Stimulated activated CD8-positive, alpha-beta memory T cell treated with anti-CD3 and anti-CD28 coated beads, Interleukin-2, amount 100 ng/mL, for 48 hours (primary cell): ENCODE data around the gene SGO2.

Source experiments
- DNase-seq, 2 donors: peaks; one replicate each; pipeline ENCODE4 v3.0.0-alpha.2; 2020; ENCODE audit warnings: low read depth in 2 of 2

The SGO2 gene, protein sequence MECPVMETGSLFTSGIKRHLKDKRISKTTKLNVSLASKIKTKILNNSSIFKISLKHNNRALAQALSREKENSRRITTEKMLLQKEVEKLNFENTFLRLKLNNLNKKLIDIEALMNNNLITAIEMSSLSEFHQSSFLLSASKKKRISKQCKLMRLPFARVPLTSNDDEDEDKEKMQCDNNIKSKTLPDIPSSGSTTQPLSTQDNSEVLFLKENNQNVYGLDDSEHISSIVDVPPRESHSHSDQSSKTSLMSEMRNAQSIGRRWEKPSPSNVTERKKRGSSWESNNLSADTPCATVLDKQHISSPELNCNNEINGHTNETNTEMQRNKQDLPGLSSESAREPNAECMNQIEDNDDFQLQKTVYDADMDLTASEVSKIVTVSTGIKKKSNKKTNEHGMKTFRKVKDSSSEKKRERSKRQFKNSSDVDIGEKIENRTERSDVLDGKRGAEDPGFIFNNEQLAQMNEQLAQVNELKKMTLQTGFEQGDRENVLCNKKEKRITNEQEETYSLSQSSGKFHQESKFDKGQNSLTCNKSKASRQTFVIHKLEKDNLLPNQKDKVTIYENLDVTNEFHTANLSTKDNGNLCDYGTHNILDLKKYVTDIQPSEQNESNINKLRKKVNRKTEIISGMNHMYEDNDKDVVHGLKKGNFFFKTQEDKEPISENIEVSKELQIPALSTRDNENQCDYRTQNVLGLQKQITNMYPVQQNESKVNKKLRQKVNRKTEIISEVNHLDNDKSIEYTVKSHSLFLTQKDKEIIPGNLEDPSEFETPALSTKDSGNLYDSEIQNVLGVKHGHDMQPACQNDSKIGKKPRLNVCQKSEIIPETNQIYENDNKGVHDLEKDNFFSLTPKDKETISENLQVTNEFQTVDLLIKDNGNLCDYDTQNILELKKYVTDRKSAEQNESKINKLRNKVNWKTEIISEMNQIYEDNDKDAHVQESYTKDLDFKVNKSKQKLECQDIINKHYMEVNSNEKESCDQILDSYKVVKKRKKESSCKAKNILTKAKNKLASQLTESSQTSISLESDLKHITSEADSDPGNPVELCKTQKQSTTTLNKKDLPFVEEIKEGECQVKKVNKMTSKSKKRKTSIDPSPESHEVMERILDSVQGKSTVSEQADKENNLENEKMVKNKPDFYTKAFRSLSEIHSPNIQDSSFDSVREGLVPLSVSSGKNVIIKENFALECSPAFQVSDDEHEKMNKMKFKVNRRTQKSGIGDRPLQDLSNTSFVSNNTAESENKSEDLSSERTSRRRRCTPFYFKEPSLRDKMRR

DNA sequence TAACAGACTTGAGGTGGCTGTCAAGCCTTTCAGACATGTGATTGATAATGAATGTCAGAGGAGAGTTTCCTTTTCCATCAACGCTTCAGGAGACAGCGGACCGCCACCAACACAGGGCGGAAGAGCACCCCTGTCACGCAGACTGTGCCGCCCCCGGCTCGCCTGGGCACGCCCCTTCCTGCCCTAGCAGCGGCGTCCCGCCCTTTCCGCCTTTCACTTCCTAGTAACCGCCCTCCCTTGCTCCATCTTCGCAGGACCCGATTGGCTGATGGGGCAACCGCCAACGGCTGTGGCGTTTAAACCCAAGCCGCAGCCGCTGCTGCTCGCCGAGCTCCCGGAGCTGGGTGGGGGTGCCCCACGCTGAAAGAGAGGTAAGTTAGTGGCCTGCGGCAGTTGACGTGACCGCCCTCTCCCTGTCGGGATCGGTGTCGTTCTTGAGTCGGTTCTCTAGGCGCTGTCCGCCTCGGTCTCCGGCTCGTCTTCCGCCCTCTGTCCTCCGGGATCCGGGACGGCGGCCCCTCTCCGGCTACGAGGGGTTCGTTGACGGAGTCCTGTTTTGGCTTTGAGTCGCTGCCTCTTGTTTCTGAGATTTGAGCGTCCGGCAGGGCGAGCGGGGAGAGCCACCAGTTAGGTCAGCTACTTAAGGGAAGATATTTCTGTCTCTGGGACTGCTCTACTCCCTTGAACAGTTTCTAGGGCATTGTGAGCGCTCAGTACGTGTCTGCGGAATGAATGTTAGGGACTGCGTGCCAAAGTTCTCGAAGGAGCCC, at the start of gene SGO2:
TSS of gene SGO2 (plus strand) at position 326 of the 770 bp plus-strand sequence. CDS start 6,769 bp downstream, outside the sequence.
- DNase-seq: peak; percentile 93 to 94

DNA sequence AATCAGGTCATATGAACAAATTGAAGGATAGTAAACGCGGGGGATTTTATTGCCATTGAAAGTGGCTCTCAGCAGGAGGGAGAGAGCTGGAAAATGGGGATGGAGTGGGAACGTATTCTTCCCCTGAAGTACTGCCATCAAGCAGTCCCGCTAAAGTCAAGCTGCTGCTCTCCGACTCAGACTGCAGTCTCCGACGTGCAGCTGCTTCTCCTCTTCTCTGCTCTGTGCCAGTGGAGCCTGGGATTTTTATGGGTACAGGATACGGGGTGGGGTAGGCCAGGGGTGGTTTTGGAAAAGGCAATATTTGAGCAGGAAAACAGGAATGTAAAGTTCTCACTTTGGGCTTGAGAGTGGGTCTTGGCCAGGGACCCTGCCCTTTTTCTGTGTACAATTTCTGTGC, 49.2 kb upstream of the SGO2 start:
- DNase-seq: no peak

DNA sequence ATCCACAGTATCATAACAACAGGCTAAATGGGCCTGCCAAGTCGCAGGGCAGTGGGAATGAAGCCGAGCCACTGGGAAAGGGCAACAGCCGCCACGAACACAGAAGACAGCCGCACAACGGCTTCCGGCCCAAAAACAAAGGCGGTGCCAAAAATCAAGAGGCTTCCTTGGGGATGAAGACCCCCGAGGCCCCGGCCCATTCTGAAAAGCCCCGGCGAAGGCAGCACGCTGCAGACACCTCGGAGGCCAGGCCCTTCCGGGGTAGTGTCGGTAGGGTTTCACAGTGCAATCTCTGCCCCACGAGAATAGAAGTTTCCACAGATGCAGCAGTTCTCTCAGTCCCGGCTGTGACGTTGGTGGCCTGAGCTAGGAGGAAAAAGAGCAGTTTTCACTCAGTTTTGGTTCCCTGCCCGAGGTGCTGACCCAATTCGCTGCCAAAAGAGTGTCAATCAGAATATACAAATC, 48.3 kb upstream of the SGO2 start:
- no peak for DNase-seq

DNA sequence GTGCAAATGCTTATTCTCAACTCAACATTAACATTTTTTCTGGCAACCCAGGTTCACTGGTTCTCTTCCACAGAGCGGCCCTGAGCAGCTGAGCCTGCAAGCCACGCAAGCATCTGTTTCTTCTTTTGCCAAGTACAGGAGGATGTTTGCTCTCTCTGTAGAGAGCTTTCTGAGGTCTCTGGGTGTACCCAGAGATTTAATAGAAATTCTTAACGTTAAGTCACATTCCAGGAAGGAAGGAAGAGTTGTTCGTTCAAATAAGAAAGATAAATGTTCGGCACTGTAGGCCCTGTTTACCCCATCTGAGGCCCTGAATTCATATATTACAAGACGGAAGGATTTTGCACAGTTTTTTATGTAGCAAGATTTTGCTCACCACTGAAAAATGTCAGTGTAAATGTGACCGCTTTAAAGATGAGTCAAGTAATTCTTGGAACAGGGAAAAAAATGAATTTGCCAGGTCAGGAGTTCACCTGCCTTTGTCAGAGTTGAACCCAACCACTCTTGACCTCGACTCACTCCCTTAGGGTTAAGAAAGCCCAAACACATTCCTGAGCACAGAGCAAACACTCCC, 46.2 kb upstream of the SGO2 start:
- DNase-seq: no peak

DNA sequence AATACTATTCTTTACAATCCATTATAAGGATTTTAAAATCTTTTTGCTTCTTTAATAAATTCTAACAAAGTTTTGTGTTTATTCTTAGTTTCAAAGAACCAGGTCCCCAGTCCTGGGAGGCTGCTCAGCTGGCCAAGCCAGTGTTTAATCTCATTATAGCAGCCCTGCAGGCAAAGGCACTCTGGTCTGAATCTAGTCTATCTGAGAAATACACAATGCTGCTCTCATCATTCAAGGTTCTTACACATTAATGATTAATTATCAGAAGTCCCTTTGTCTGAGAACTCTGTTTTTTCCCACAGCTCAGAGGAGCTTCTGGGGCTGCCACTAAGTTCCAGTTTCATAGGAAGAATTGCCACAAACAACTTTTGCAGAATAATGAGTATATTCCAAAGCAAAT, 43.8 kb upstream of the SGO2 start:
- no peak for DNase-seq

DNA sequence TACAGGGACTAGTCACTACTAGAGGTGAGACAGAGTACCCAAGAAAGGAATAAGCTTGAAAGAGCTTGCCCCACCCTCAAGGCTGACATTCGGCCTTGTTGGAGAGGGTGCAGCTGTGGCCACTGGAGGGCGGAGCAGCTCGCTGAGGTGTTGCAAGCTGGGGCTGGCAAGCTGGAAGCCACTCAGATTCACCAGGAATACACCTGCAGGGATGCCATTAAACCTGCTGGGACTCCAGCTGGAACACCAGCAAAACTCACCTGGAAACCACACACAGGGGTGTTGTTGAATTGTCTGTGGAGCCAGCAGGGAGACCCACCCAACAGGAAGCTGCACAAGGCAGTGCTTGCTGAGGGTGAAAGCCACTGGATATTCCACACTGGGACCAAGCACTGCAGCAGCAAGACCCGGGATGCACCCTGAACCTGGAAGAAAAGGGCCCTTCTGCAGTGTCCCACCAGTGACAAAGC, 42.2 kb upstream of the SGO2 start:
- DNase-seq: peak in 1 of 2 donors; percentile 23

DNA sequence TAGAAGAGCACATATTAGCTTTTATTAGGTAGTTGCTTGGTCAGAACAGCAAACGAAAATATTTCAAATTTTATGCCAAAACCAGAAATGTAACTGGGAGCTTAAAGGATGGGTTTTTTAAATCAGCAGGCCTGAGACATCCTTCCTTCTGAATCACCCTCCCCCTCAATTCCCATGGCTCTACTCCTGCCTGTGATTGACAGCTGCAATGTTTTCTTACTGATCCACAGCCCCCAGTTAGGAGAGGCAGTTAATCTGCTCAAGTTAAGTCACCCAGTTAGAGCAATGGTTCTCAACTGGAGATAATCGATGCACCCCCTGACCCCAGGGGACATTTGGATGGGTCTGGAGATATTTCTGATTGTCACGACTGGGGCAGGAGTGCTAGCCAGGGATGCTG, 41.1 kb upstream of the SGO2 start:
- no peak for DNase-seq

DNA sequence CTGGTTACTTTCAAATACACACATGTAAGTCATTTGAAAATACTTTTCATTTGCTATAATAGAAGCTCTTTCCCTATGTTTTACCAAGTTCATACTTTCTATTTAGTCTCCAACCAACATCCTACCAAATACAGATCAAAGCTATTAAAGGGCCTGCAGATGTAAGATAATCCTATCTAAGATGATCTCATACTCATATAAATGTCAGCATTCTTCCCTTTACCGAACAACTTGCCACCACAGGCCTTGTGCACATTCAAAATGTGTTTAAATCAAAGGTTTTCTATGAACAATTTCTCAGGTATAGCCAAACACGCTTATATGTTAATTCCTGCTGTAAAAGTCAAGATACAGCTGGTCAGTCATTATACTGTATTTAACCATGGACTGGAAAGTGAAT, 39.5 kb upstream of the SGO2 start:
- no peak for DNase-seq

DNA sequence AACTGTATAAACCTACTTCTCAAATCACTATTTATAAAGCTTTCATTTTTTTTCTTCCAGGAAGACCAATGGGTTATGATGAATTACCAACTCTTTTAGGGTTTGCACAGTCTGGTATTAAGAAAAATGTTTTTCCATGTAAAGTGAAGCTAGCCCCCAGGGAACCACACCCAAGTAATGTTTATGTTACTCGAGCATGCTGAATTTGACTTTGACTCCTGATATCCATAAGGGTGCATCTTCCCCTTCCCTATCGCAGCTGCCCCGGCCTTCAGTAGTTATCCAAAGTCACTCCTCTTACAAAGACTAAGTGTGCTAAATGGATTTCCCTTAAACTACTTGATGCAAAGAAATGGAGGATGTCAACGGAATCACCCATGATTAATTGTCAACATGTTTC, 37.8 kb upstream of the SGO2 start:
- DNase-seq: no peak

DNA sequence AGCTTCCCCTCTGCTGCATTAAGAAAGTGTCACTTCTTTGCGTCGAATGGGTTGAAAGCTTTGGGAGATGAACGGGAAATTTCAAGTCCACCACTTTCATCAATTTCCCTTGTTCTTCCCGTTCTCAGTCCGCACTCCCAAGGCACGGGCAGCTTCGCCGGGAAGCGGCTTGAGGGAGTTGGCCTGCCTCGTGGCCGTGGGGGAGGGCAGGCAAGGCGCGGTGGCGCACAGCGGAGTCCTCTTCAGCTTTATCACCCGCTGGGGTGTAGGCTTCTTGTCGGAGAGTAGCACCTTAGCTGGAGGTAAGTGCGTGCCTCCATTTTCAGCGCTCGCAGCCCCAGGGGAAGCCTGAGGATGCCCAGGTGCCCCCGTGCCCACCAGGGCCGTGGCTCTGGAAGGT, 36.0 kb upstream of the SGO2 start:
- no peak for DNase-seq

DNA sequence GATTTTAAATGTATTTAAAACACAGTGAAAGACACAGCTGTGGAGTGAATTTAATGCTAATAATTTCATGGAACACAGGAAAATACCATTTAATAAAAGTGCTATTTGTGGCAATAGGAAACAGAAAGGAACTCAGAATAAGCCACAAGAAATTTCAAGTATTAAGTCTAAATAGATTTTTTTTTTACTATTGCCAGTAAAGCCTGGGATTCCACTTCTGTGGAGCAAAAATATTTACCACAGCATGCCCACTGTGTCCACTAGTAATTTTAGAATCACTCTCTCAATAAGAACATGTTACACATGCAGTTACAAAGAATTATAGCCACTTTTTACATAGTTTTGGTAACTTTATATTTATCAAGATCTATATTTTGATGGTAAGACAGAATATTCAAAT, 33.4 kb upstream of the SGO2 start:
- no peak for DNase-seq

DNA sequence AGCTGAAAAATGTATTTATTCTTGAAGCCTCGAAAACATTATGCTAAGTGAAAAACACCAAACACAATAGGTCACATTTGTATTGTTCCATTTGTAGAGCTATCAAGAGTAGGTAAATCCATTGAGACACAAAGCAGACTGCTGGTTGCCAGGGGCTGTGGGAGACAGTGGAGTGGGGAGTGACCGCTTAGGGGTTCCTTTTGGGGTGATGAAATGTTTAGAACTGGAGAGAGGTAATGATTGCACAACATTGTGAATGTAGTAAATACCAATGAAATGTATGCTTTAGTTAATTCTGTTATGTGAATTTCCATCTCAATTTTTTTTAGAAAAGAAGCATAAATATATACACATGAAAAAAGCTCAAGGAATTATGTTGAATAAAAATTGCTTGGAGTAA, 32.0 kb upstream of the SGO2 start:
- DNase-seq: no peak

DNA sequence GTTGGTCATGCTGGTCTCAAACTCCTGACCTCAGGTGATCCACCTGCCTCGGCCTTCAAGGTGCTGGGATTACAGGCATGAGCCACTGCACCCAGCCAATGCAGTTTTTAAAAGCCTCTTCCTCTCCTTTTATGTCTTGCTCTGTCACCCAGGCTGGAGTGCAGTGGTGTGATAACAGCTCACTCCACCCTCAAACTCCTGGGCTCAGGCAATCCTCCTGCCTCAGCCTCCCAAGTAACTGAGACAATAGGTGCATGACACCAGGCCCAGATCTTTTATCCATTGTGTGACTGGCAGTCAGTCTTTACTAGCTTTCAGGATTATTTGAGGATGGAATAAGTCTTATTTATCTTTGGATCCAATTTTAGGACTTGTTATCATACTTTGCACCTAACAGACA, 29.3 kb upstream of the SGO2 start:
- no peak for DNase-seq

DNA sequence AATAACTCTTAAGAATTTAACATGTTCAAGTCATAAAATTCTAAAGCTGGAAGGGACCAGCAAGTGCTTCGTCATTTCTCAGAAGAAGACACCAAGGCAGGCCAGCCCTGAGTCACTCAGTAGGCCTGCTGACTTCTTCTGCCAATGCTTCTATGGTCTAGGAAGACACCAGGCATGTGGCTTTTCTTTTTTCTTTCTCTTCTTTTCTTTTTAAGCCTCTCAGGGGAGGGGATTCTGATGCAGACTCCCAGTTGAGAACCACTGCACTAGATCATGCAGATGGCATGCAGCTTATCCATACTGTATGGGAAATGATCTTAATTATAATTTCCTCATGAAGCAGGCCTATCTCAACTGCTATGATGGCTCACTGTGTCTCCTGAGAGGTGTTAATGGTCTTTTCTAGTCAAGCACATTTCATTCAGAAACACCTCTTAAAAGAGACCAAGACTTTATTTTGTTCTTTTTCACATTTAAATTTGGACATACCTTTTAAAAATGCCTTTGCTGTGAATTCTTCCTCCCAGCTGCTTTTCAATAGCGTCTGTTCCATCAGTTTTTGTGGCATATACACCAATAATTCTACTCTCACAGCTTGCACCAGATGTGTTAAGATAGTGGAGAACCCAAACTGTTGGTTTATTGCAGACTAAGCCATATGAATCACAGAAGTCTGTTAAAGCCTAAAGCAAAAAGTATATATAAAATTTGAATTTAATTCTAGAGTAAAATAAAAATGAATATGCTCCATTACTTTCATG, 27.4 kb upstream of the SGO2 start:
- no peak for DNase-seq

DNA sequence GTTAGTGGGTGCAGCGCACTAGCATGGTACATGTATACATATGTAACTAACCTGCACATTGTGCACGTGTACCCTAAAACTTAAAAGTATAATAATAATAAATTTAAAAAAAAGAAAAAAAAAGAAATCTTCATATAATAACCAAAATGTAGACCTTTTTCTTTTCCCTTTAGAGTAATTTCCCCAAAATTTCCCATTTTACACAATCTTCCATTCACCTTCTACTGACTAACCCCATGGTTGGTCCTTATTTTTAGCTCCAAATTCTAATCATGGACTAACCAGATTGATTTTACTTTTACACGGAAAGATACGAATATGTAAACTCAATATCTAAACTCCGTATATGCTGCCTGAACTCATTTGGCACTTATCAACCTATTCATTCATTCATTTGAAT, 23.8 kb upstream of the SGO2 start:
- no peak for DNase-seq

DNA sequence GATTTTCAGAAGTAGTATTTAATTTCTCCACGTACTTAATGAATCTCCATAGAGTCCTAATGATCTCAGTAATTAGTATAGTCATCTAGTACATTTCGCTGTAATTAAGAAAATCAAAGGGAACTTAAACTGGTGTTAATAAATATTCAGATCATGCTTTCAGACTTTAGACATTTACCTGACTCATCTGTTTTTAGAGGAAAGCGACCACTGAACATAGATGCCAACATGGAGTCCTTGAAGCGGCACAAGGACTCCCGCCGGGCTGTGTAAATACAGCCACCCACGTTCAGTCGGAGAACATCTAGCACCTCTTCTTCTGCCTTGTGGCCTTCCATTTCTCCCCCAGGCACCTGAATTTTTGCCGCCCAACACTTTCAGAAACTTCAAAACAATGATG, 19.3 kb upstream of the SGO2 start:
- DNase-seq: no peak

DNA sequence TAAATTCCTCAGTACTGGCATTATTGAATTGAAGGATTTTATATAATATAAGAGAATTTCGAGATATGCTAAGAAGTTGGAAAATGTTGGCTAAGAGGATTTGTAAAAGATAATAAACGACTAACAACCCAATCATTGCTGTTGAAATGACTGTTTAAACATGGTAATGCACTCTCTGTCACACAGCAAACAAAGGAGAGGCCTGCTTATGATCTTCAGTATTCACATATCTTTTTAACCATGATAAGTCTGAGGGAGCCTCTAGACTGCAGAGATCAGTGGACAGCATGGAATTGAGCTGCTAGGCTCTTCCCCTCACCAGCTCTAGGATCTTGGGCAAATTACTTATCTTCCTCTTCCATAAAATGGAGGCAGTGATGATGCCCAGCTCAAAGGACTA, 18.8 kb upstream of the SGO2 start:
- DNase-seq: no peak

DNA sequence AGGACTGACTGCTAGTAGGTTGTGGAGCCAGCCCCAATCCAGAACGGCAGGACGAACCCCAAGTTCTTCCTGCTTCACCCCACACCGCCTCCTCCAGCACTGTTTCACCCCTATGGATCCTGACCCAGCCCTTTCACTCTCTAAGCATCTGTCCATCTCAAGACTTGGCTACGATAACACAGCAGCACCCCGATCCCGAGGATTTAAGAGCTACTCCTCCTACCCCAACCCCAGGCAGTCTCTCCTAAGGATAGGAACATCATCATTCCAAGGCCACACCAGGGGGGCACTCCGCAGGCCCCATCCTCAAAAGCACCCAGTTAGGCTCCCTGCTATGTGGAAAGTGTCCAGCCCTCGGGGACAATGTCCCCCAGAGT, 16.8 kb upstream of the SGO2 start:
- no peak for DNase-seq

DNA sequence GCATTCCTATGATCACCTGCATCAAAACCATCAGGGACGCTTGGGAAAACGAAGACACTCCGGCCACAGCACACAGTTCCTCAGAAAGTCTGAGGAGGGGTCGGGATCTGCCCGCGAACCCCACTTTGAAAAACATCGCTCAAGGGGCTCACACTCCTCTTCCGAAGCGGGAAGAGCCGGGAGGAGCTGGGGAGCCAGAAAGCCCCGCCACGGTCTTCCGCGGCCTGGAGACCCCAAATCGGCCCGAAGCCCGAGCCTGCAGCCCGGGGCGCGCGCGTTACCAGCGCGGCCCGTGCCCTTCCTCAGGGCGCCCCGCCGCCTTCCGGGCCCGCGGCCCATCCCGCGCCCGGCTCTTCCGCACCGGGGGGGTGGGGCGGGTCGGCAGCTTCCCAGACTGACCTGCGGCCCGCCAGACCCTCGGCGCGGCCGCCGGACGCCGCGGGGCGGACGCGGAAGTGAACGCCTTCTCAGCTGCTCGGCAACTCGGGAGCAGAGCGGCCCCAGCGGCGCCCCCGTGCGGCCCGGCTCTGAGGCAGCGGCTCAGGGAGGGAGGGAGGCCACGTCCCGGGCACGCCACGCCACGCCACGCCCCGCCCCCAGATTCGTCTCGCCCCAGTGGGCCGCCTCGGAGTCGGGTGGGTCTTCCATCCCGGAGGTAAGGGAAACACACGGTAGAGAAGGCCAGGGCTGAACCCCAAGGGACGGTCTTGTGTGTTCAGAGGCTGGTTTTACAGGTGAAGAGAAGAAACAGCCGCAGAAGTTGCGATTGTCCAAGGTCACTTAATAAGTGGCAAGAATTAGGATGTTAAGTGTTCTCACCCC, 16.2 kb upstream of the SGO2 start, which contains the start of gene KCTD18:
TSS of gene KCTD18 (minus strand) at position 457 of the 822 bp plus-strand sequence. CDS start 3,052 bp downstream, outside the sequence.
- peak; percentile 89 to 90 for DNase-seq
